ENCODE measurements around the gene COL18A1.

DNA sequence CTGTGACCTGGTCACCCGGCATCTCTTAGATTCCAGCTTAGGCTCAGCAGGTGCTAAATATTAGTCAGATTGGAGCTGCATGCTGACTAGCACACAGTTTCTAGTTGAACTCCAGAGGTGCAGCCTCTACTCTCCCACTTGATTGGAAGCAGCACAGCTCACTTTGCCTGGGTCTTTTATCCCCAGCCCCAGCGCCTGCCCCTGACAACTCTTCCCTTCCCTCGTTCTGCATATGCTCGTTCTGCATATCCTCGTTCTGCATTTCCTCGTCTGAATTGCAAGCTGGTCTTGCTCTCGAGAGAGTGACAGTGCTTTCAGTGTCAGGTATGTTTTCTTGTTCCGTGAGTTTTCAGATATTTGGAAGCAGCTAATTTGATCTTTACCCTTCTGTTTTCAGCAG, 11.7 kb downstream of the COL18A1 start:
- TF ChIP-seq, protein P1, sequence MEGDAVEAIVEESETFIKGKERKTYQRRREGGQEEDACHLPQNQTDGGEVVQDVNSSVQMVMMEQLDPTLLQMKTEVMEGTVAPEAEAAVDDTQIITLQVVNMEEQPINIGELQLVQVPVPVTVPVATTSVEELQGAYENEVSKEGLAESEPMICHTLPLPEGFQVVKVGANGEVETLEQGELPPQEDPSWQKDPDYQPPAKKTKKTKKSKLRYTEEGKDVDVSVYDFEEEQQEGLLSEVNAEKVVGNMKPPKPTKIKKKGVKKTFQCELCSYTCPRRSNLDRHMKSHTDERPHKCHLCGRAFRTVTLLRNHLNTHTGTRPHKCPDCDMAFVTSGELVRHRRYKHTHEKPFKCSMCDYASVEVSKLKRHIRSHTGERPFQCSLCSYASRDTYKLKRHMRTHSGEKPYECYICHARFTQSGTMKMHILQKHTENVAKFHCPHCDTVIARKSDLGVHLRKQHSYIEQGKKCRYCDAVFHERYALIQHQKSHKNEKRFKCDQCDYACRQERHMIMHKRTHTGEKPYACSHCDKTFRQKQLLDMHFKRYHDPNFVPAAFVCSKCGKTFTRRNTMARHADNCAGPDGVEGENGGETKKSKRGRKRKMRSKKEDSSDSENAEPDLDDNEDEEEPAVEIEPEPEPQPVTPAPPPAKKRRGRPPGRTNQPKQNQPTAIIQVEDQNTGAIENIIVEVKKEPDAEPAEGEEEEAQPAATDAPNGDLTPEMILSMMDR (IDR thresholded peaks at IDR 0.05) = no peak
- TF ChIP-seq POLR2AphosphoS5 (IDR thresholded peaks at IDR 0.05; ENCODE audit: low read depth, low read length) (no peak), TCF7L2 (IDR thresholded peaks at IDR 0.05; ENCODE audit: low read depth, low read length) (no peak), SIN3A (IDR thresholded peaks at IDR 0.05; ENCODE audit: borderline replicate concordance, insufficient read depth, low read depth, low read length) (no peak)
- TF ChIP-seq, protein P2, sequence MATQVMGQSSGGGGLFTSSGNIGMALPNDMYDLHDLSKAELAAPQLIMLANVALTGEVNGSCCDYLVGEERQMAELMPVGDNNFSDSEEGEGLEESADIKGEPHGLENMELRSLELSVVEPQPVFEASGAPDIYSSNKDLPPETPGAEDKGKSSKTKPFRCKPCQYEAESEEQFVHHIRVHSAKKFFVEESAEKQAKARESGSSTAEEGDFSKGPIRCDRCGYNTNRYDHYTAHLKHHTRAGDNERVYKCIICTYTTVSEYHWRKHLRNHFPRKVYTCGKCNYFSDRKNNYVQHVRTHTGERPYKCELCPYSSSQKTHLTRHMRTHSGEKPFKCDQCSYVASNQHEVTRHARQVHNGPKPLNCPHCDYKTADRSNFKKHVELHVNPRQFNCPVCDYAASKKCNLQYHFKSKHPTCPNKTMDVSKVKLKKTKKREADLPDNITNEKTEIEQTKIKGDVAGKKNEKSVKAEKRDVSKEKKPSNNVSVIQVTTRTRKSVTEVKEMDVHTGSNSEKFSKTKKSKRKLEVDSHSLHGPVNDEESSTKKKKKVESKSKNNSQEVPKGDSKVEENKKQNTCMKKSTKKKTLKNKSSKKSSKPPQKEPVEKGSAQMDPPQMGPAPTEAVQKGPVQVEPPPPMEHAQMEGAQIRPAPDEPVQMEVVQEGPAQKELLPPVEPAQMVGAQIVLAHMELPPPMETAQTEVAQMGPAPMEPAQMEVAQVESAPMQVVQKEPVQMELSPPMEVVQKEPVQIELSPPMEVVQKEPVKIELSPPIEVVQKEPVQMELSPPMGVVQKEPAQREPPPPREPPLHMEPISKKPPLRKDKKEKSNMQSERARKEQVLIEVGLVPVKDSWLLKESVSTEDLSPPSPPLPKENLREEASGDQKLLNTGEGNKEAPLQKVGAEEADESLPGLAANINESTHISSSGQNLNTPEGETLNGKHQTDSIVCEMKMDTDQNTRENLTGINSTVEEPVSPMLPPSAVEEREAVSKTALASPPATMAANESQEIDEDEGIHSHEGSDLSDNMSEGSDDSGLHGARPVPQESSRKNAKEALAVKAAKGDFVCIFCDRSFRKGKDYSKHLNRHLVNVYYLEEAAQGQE (IDR thresholded peaks at IDR 0.05; ENCODE audit: insufficient read depth in 1 of 2, low read depth in 2 of 2, low read length in 1 of 2) = no peak

Measured in Panc1 (cell line).